Kidney (tissue), 14 donors: ENCODE results near the gene KL. TPM values are rescaled to one million over a fixed set of nuclear protein-coding genes. Genes with fewer than 3 reads are reported as not detected.

Experiments used
- DNase-seq, 5 donors: peaks; one replicate each; pipeline ENCODE4 v3.0.0-alpha.2; 2013 to 2020
- FAIRE-seq: peaks from 2 replicates; lab custom pipeline; 2012; peaks lifted over from hg19 to GRCh38; lab: Jason Lieb, UNC
- H3K27ac ChIP-seq, 2 donors: one replicate each; pipeline ENCODE4 v1.7.0; 2013; ENCODE audit warnings: low read depth in 2 of 2, low read length in 2 of 2, inconsistent platforms in 1 of 2
- H3K27me3 ChIP-seq: one replicate; pipeline ENCODE4 v1.7.1; 2013; ENCODE audit warnings: low read length, inconsistent platforms; ENCODE audit not compliant: control insufficient read depth, insufficient read depth
- H3K36me3 ChIP-seq, 3 donors: one replicate each; pipeline versions ENCODE4 v1.7.0 to v1.7.1; 2013; ENCODE audit warnings: low read length in 3 of 3, control low read depth in 1 of 3, inconsistent platforms in 1 of 3; ENCODE audit not compliant: insufficient read depth in 3 of 3, control insufficient read depth in 2 of 3
- H3K4me1 ChIP-seq, 3 donors: one replicate each; pipeline versions ENCODE4 v1.7.0 to v1.7.1; 2013; ENCODE audit warnings: low read length in 3 of 3, inconsistent platforms in 1 of 3, low read depth in 1 of 3; ENCODE audit not compliant: control insufficient read depth in 2 of 3, insufficient read depth in 2 of 3
- H3K4me3 ChIP-seq, 3 donors: one replicate each; pipeline versions ENCODE4 v1.7.0 to v1.8.1; 2013; ENCODE audit warnings: low read length in 3 of 3, control low read depth in 1 of 3, inconsistent platforms in 1 of 3
- H3K9ac ChIP-seq, 3 donors: one replicate each; pipeline versions ENCODE4 v1.7.0 to v1.7.1; 2013; ENCODE audit warnings: low read length in 3 of 3, control low read depth in 1 of 3, inconsistent platforms in 1 of 3
- H3K9me3 ChIP-seq, 3 donors: one replicate each; pipeline versions ENCODE4 v1.7.0 to v1.7.1; 2013; ENCODE audit warnings: low read length in 3 of 3, control low read depth in 1 of 3, inconsistent platforms in 1 of 3; ENCODE audit not compliant: control insufficient read depth in 2 of 3, insufficient read depth in 1 of 3
- CTCF ChIP-seq: IDR thresholded peaks from 3 replicates; pipeline ENCODE4 v1.5.1; 2012; ENCODE audit warnings: mild to moderate bottlenecking, moderate library complexity, borderline replicate concordance; ENCODE audit not compliant: insufficient read depth; ENCODE audit errors: extremely low read depth
- intact Hi-C: fragments of 100-400 bp; cut with DNase I; formaldehyde crosslinking; loops from one replicate; pipeline ENCODE4 v1.11.1; 2022
- polyA plus RNA-seq: library from polyadenylated mRNA; stranded (reverse); fragments of 350-450 nt; fragmentation: Illumina TruSeq; extraction: RNeasy Lipid Tissue Mini Kit (QIAGEN cat#74804); gene quantifications from one replicate; pipeline ENCODE4 v1.2.3, GENCODE V29; 2014; ENCODE audit warnings: low read depth, low replicate concordance; ENCODE audit not compliant: insufficient read depth
- total RNA-seq: library from RNA; stranded (reverse); fragmentation: NEBNext Ultra II Directional; extraction: Animal tissue kit (Norgen Biotek cat#: 25700); gene quantifications from one replicate; pipeline ENCODE4 v1.2.1, GENCODE V29; 2021
- donor health status: control.
- donor health status: control.
- donor health status: control.
- donor health status: control.
- donor health status: control.
- donor health status: DM: yes; HTN: yes; CAD: no.
- donor health status: Normal renal cell carcinoma (clear cell type).

KL gene
- total and polyA plus RNA-seq, 2 donors from 2014 or later = 12.5 to 47.4 TPM

DNA sequence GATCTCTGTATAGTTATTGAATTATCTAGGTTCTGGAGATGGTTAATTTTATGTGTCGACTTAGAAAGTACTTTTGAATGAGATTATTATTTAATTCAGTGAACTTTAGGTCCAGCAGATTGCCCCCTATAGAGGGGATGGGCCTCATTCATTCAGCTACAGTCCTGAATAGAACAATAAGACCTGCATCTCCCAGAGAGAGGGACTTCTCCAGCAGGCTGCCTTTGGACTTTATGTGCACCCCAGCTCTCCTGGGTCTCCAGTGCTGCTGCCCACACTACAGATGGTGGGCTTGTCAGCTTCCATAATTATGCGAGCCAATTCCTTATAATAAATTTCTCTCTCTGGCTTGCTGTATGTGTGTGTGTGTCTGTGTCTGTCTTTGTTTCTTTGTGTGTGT lies 39.3 kb upstream of the KL start:
- H3K27ac ChIP-seq = no peak overlapping the region
- no peak overlapping the region for H3K9ac ChIP-seq
- H3K9me3 ChIP-seq = no peaks in the 10 kb centered on the region
- no peaks in the 10 kb centered on the region for H3K27me3 ChIP-seq
- no peak overlapping the region for H3K4me3 ChIP-seq
- intact Hi-C loops = no loop called here
- no peak for DNase-seq
- FAIRE-seq = no peak
- H3K36me3 ChIP-seq = no peaks in the 10 kb centered on the region
- no peak for TF ChIP-seq CTCF
- H3K4me1 ChIP-seq = peaks cover 0 to 2% (median 0%) of the 10 kb centered on the region in 3 donors

DNA sequence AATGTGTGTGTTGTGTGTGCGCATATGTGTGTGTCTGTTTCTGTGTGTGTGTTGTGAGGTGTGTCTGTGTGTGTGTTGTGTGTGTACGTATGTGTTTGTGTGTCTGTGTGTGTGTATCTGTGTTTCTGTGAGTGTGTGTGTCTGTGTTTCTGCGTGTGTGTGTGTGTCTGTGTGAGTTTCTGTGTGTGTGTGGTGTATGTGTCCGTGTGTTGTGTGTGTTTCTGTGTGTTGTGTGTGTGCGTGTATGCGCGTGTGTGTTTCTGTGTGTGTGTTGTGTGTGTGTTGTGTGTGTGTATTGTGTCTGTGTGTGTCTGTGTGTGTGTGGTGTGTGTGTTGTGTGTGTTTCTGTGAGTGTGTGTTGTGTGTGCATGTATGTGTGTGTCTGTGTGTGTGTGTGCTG lies 38.9 kb upstream of the KL start:
- Histone ChIP-seq H3K27me3 (no peaks in the 10 kb centered on the region), H3K36me3 (no peaks in the 10 kb centered on the region), H3K27ac (no peak overlapping the region), H3K9ac (no peak overlapping the region), H3K4me1 (peaks cover 0 to 2% (median 0%) of the 10 kb centered on the region in 3 donors), H3K4me3 (no peak overlapping the region), H3K9me3 (no peaks in the 10 kb centered on the region)
- DNase-seq (no peak), FAIRE-seq (no peak)
- intact Hi-C loops = no loop called here
- no peak for TF ChIP-seq CTCF

GRCh38 chr13:32978278-32978677 lies 37.9 kb upstream of the KL start:
- no peaks in the 10 kb centered on the region for H3K27me3 ChIP-seq
- H3K27ac ChIP-seq = no peak overlapping the region
- H3K4me3 ChIP-seq = no peak overlapping the region
- no peaks in the 10 kb centered on the region for H3K36me3 ChIP-seq
- DNase-seq = no peak
- no peak overlapping the region for H3K9ac ChIP-seq
- peaks cover 0 to 2% (median 0%) of the 10 kb centered on the region in 3 donors for H3K4me1 ChIP-seq
- intact Hi-C loops = no loop called here
- no peak for TF ChIP-seq CTCF
- no peaks in the 10 kb centered on the region for H3K9me3 ChIP-seq
- no peak for FAIRE-seq

DNA sequence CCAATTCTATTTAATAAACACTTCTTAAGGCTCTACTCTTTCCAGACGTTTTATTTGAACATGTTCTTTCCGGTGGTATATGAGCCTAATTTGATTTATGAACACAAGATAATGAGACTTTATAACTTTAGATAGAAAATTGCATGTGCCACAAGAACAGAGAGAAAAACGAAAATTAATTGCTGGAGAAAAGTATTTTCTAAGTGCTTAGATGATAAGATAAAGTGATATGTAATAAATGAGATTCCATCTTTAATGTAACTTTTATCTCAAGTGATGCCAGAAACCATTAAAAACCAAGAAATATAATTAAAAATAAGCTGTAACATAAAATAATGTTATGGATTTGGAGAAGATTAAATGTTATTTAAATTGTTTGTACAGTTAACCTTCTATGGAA lies 33.2 kb upstream of the KL start:
- Histone ChIP-seq H3K9ac (no peak overlapping the region), H3K27ac (no peak overlapping the region), H3K36me3 (no peaks in the 10 kb centered on the region), H3K9me3 (peaks cover 0 to 3% (median 0%) of the 10 kb centered on the region in 3 donors), H3K4me3 (no peak overlapping the region), H3K4me1 (no peaks in the 10 kb centered on the region), H3K27me3 (no peaks in the 10 kb centered on the region)
- peak in 1 of 5 donors; percentile 39 for DNase-seq
- FAIRE-seq = peak; percentile 6
- intact Hi-C loops = no loop called here
- no peak for TF ChIP-seq CTCF
